Astrocyte (in vitro differentiated cells and primary cell): ENCODE measurements around the gene RNASE1. TPM values are rescaled to one million over a fixed set of nuclear protein-coding genes. Genes with fewer than 3 reads are reported as not detected.

Experiments
- DNase-seq: peaks from one replicate; pipeline ENCODE4 v3.0.0-alpha.2; 2010; ENCODE audit warnings: low read depth
- FAIRE-seq: peaks from 2 replicates; lab custom pipeline; 2011; peaks lifted over from hg19 to GRCh38; lab: Jason Lieb, UNC
- H2AFZ ChIP-seq: 2 replicates; pipeline ENCODE4 v1.6.0; 2012; ENCODE audit warnings: low read depth, low read length, inconsistent platforms
- H3K27ac ChIP-seq: 2 replicates; pipeline ENCODE4 v1.5.1; 2011; ENCODE audit warnings: low read depth, low read length, inconsistent platforms
- H3K27me3 ChIP-seq: 2 replicates; pipeline ENCODE4 v1.6.0; 2011; ENCODE audit warnings: low read length, inconsistent platforms; ENCODE audit not compliant: insufficient read depth
- H3K36me3 ChIP-seq: 2 replicates; pipeline ENCODE4 v1.5.1; 2011; ENCODE audit warnings: low read length, inconsistent platforms; ENCODE audit not compliant: insufficient read depth
- H3K4me1 ChIP-seq: 2 replicates; pipeline ENCODE4 v1.5.1; 2011; ENCODE audit warnings: low read length, inconsistent platforms; ENCODE audit not compliant: insufficient read depth
- H3K4me2 ChIP-seq: 2 replicates; pipeline ENCODE4 v1.6.0; 2012; ENCODE audit warnings: low read length, inconsistent platforms
- H3K4me3 ChIP-seq: 2 replicates; pipeline ENCODE4 v1.5.1; 2011; ENCODE audit warnings: low read depth, mild to moderate bottlenecking, low read length, inconsistent platforms; ENCODE audit not compliant: insufficient read depth
- H3K79me2 ChIP-seq: 2 replicates; pipeline ENCODE4 v1.6.0; 2012; ENCODE audit warnings: mild to moderate bottlenecking, low read length, inconsistent platforms; ENCODE audit not compliant: insufficient read depth
- H3K9ac ChIP-seq: 2 replicates; pipeline ENCODE4 v1.6.0; 2012; ENCODE audit warnings: mild to moderate bottlenecking, low read length, inconsistent platforms
- H3K9me3 ChIP-seq: 2 replicates; pipeline ENCODE4 v1.5.1; 2012; ENCODE audit warnings: low read depth, mild to moderate bottlenecking, low read length, inconsistent platforms; ENCODE audit not compliant: insufficient read depth
- H4K20me1 ChIP-seq: 2 replicates; pipeline ENCODE4 v1.6.0; 2012; ENCODE audit warnings: low read length, inconsistent platforms; ENCODE audit not compliant: insufficient read depth
- H3K27ac Mint-ChIP-seq: one replicate; pipeline ENCODE4 v1.8.0; 2021; ENCODE audit warnings: mild to moderate bottlenecking, mixed read lengths; ENCODE audit not compliant: unreplicated experiment
- H3K27me3 Mint-ChIP-seq: one replicate; pipeline ENCODE4 v1.8.0; 2021; ENCODE audit warnings: low read depth, mixed read lengths; ENCODE audit not compliant: unreplicated experiment
- H3K36me3 Mint-ChIP-seq: one replicate; pipeline ENCODE4 v1.8.0; 2021; ENCODE audit warnings: low read depth, mixed read lengths; ENCODE audit not compliant: unreplicated experiment
- H3K4me1 Mint-ChIP-seq: one replicate; pipeline ENCODE4 v1.8.0; 2021; ENCODE audit warnings: low read depth, mixed read lengths; ENCODE audit not compliant: unreplicated experiment
- H3K4me3 Mint-ChIP-seq: one replicate; pipeline ENCODE4 v1.8.0; 2021; ENCODE audit warnings: mild to moderate bottlenecking, moderate library complexity, mixed read lengths; ENCODE audit not compliant: unreplicated experiment
- H3K9me3 Mint-ChIP-seq: one replicate; pipeline ENCODE4 v1.8.0; 2021; ENCODE audit warnings: mild to moderate bottlenecking, mixed read lengths; ENCODE audit not compliant: unreplicated experiment
- CTCF ChIP-seq: IDR thresholded peaks from 2 replicates; pipeline ENCODE4 v1.5.1; 2011; ENCODE audit warnings: low read depth, mild to moderate bottlenecking, inconsistent platforms, low read length, moderate library complexity; ENCODE audit not compliant: insufficient read depth
- EZH2 ChIP-seq: IDR thresholded peaks from 2 replicates; pipeline ENCODE4 v1.6.1; 2012; ENCODE audit warnings: mild to moderate bottlenecking, low read length, inconsistent platforms; ENCODE audit not compliant: insufficient read depth
- total RNA-seq: library from RNA; stranded (reverse); gene quantifications from 2 replicates; pipeline ENCODE4 v1.2.1, GENCODE V29; 2021

Gene RNASE1
- total RNA-seq, 1 donor from 2014 or later = 4.7 TPM

GRCh38 chr14:20848316-20848954 is 45.8 kb upstream of the RNASE1 start:
- Histone ChIP-seq H3K27ac (no peak overlapping the region), H3K4me2 (peak overlapping the region; percentile 50), H3K4me3 (no peak overlapping the region), H3K27me3 (no peaks in the 10 kb centered on the region), H3K4me1 (no peaks in the 10 kb centered on the region), H3K79me2 (no peaks in the 10 kb centered on the region), H3K9ac (no peak overlapping the region), H3K36me3 (no peaks in the 10 kb centered on the region), H3K9me3 (no peaks in the 10 kb centered on the region), H4K20me1 (no peaks in the 10 kb centered on the region), H2AFZ (peak overlapping the region; percentile 34)
- no peaks in the 10 kb centered on the region for H3K9me3 Mint-ChIP-seq
- DNase-seq (peak; percentile 10), FAIRE-seq (no peak)
- TF ChIP-seq CTCF (no peak), EZH2 (no peak)
- H3K27me3 Mint-ChIP-seq = no peaks in the 10 kb centered on the region
- no peak overlapping the region for H3K4me3 Mint-ChIP-seq
- H3K4me1 Mint-ChIP-seq = peaks cover 11% of the 10 kb centered on the region
- no peaks in the 10 kb centered on the region for H3K36me3 Mint-ChIP-seq
- peak overlapping the region; percentile 54 for H3K27ac Mint-ChIP-seq

- DNase-seq (no peak), FAIRE-seq (no peak)
- no peak overlapping the region for H3K4me3 ChIP-seq
- Mint-ChIP-seq H3K27me3 (no peaks in the 10 kb centered on the region), H3K9me3 (no peaks in the 10 kb centered on the region), H3K4me1 (peaks cover 11% of the 10 kb centered on the region), H3K36me3 (no peaks in the 10 kb centered on the region), H3K27ac (no peak overlapping the region), H3K4me3 (no peak overlapping the region)
- no peaks in the 10 kb centered on the region for H3K4me1 ChIP-seq
- no peak for TF ChIP-seq CTCF
- TF ChIP-seq EZH2 = no peak
- H3K79me2 ChIP-seq = no peaks in the 10 kb centered on the region
- H3K9ac ChIP-seq = no peak overlapping the region
- H2AFZ ChIP-seq = no peak overlapping the region
- H3K36me3 ChIP-seq = no peaks in the 10 kb centered on the region
- no peaks in the 10 kb centered on the region for H4K20me1 ChIP-seq
- no peak overlapping the region for H3K4me2 ChIP-seq
- no peak overlapping the region for H3K27ac ChIP-seq
- H3K9me3 ChIP-seq = no peaks in the 10 kb centered on the region
- no peaks in the 10 kb centered on the region for H3K27me3 ChIP-seq
Measured at GRCh38 chr14:20846560-20846959, 43.9 kb upstream of the RNASE1 start.

- no peaks in the 10 kb centered on the region for H3K36me3 Mint-ChIP-seq
- TF ChIP-seq CTCF (no peak), EZH2 (no peak)
- no peaks in the 10 kb centered on the region for H3K9me3 ChIP-seq
Measured at GRCh38 chr14:20841096-20841495, 38.5 kb upstream of the RNASE1 start.

More at GRCh38 chr14:20841096-20841495, 38.5 kb upstream of the RNASE1 start:
- Histone ChIP-seq H2AFZ (no peak overlapping the region), H3K9ac (no peak overlapping the region), H4K20me1 (no peaks in the 10 kb centered on the region), H3K4me3 (no peak overlapping the region), H3K27me3 (no peaks in the 10 kb centered on the region), H3K36me3 (no peaks in the 10 kb centered on the region), H3K27ac (no peak overlapping the region), H3K4me1 (no peaks in the 10 kb centered on the region), H3K4me2 (no peak overlapping the region), H3K79me2 (no peaks in the 10 kb centered on the region)
- H3K9me3 Mint-ChIP-seq = no peaks in the 10 kb centered on the region
- no peak for FAIRE-seq
- H3K4me3 Mint-ChIP-seq = no peak overlapping the region
- no peak for DNase-seq
- no peaks in the 10 kb centered on the region for H3K27me3 Mint-ChIP-seq
- no peaks in the 10 kb centered on the region for H3K4me1 Mint-ChIP-seq
- H3K27ac Mint-ChIP-seq = no peak overlapping the region
